ENCODE data around the gene ALG8. TPM values are rescaled to one million over a fixed set of nuclear protein-coding genes. Genes with fewer than 3 reads are reported as not detected.
A peak's percentile ranks its signal among the peaks of the same experiment; 100 is the strongest.

Gene ALG8
- polyA plus RNA-seq, 3 donors, result 15.6 to 41.7 (median 40.6) TPM

GRCh38 chr11:78110351-78110750, 29.1 kb downstream of the ALG8 start:
- Histone ChIP-seq H3K4me2 (replicated peaks; ENCODE audit: extremely low read depth, low read length, poor library complexity, severe bottlenecking) (no peak overlapping the region), H3K79me2 (ENCODE audit: insufficient read depth, low read length) (no peaks in the 10 kb centered on the region), H3K36me3 (replicated peaks in 1 of 2; ENCODE audit: control insufficient read depth in 1 of 2, insufficient read depth in 2 of 2, low read length in 2 of 2) (peaks cover 36 to 74% of the 10 kb centered on the region in 2 donors), H4K20me1 (ENCODE audit: insufficient read depth, low read length) (no peaks in the 10 kb centered on the region), H3K9me3 (replicated peaks in 1 of 2; ENCODE audit: control insufficient read depth in 1 of 2, insufficient read depth in 1 of 2, low read length in 2 of 2) (no peaks in the 10 kb centered on the region), H3K4me1 (ENCODE audit: control insufficient read depth in 1 of 2, insufficient read depth in 2 of 2, low read length in 2 of 2) (no peaks in the 10 kb centered on the region), H2AFZ (ENCODE audit: insufficient read depth, low read depth, low read length, poor library complexity, severe bottlenecking) (no peak overlapping the region), H3K27me3 (ENCODE audit: control insufficient read depth in 2 of 2, insufficient read depth in 2 of 2, low read length in 2 of 2) (no peaks in the 10 kb centered on the region), H3K27ac (ENCODE audit: low read depth in 1 of 2, low read length in 2 of 2) (no peak overlapping the region), H3K9ac (ENCODE audit: insufficient read depth, low read length, poor library complexity, severe bottlenecking) (no peak overlapping the region), H3K4me3 (replicated peaks in 1 of 3; ENCODE audit: low read depth in 2 of 3, low read length in 3 of 3) (no peak overlapping the region)
- DNase-seq, result no peak
- Mint-ChIP-seq H3K36me3 (peaks cover 46 to 65% of the 10 kb centered on the region in 2 donors), H3K4me1 (no peaks in the 10 kb centered on the region), H3K4me3 (no peak overlapping the region), H3K27me3 (ENCODE audit: low read depth in 3 of 3) (no peaks in the 10 kb centered on the region), H3K27ac (no peak overlapping the region), H3K9me3 (no peaks in the 10 kb centered on the region)
- WGBS (ENCODE audit: insufficient coverage), result 100% methylated on average over 3 of the region's 5 CpGs
- no peak for TF ChIP-seq CTCF (IDR thresholded peaks at IDR 0.05)
- intact Hi-C loops (cut with micrococcal nuclease), result no loop called here

GRCh38 chr11:78109081-78110015, 30.1 kb downstream of the ALG8 start:
- Mint-ChIP-seq H3K4me3 (no peak overlapping the region), H3K9me3 (no peaks in the 10 kb centered on the region), H3K4me1 (no peaks in the 10 kb centered on the region), H3K27ac (peak overlapping the region in 2 of 7 donors; percentile 34 to 50), H3K36me3 (peaks cover 46 to 70% of the 10 kb centered on the region in 2 donors), H3K27me3 (ENCODE audit: low read depth in 3 of 3) (no peaks in the 10 kb centered on the region)
- no peak overlapping the region for H3K4me2 ChIP-seq (replicated peaks; ENCODE audit: extremely low read depth, low read length, poor library complexity, severe bottlenecking)
- no peaks in the 10 kb centered on the region for H3K27me3 ChIP-seq (ENCODE audit: control insufficient read depth in 2 of 2, insufficient read depth in 2 of 2, low read length in 2 of 2)
- intact Hi-C loops (cut with micrococcal nuclease), result no loop called here
- no peak overlapping the region for H3K9ac ChIP-seq (ENCODE audit: insufficient read depth, low read length, poor library complexity, severe bottlenecking)
- TF ChIP-seq CTCF (IDR thresholded peaks at IDR 0.05), result no peak
- no peak overlapping the region for H3K27ac ChIP-seq (ENCODE audit: low read depth in 1 of 2, low read length in 2 of 2)
- H3K4me1 ChIP-seq (ENCODE audit: control insufficient read depth in 1 of 2, insufficient read depth in 2 of 2, low read length in 2 of 2), result no peaks in the 10 kb centered on the region
- no peak overlapping the region for H3K4me3 ChIP-seq (replicated peaks in 1 of 3; ENCODE audit: low read depth in 2 of 3, low read length in 3 of 3)
- H3K79me2 ChIP-seq (ENCODE audit: insufficient read depth, low read length), result no peaks in the 10 kb centered on the region
- no peaks in the 10 kb centered on the region for H4K20me1 ChIP-seq (ENCODE audit: insufficient read depth, low read length)
- no peaks in the 10 kb centered on the region for H3K9me3 ChIP-seq (replicated peaks in 1 of 2; ENCODE audit: control insufficient read depth in 1 of 2, insufficient read depth in 1 of 2, low read length in 2 of 2)
- DNase-seq, result no peak
- no peak overlapping the region for H2AFZ ChIP-seq (ENCODE audit: insufficient read depth, low read depth, low read length, poor library complexity, severe bottlenecking)
- peaks cover 40 to 72% of the 10 kb centered on the region in 2 donors for H3K36me3 ChIP-seq (replicated peaks in 1 of 2; ENCODE audit: control insufficient read depth in 1 of 2, insufficient read depth in 2 of 2, low read length in 2 of 2)
- WGBS (ENCODE audit: insufficient coverage), result 76% methylated on average over 2 of the region's 3 CpGs
